Chondrocyte (in vitro differentiated cells): ENCODE results near the gene FAM107B. TPM values are rescaled to one million over a fixed set of nuclear protein-coding genes. Genes with fewer than 3 reads are reported as not detected.
A peak's percentile ranks its signal among the peaks of the same experiment; 100 is the strongest.
"Not testable (repeated sequence)": the region's sequence is repeated elsewhere in the genome, so short reads cannot be mapped to it uniquely, and the experiment has no call there.

Experiments used
- DNase-seq: peaks from one replicate; pipeline ENCODE4 v3.0.0; 2021; ENCODE audit warnings: mixed read lengths, low spot score
- H3K27ac Mint-ChIP-seq: one replicate; pipeline ENCODE4 v1.8.0; 2021; ENCODE audit warnings: mild to moderate bottlenecking, moderate library complexity, mixed read lengths; ENCODE audit not compliant: unreplicated experiment
- H3K27me3 Mint-ChIP-seq: 2 replicates; pipeline ENCODE4 v1.8.0; 2021; ENCODE audit warnings: low read depth, mixed read lengths
- H3K36me3 Mint-ChIP-seq: 2 replicates; pipeline ENCODE4 v1.8.0; 2021; ENCODE audit warnings: low read depth, mixed read lengths
- H3K4me1 Mint-ChIP-seq: 2 replicates; pipeline ENCODE4 v1.8.0; 2021; ENCODE audit warnings: low read depth, mild to moderate bottlenecking, mixed read lengths
- H3K4me3 Mint-ChIP-seq: one replicate; pipeline ENCODE4 v1.8.0; 2021; ENCODE audit warnings: mild to moderate bottlenecking, moderate library complexity, mixed read lengths; ENCODE audit not compliant: unreplicated experiment
- H3K9me3 Mint-ChIP-seq: 2 replicates; pipeline ENCODE4 v1.8.0; 2021; ENCODE audit warnings: low read depth, mixed read lengths
- CTCF ChIP-seq: fragments of 200-600 bp; sonication (generic); IDR thresholded peaks from 2 replicates; pipeline ENCODE4 v1.5.0; 2021; ENCODE audit warnings: antibody characterized with exemption, mild to moderate bottlenecking, moderate library complexity
- total RNA-seq: library from RNA; stranded (reverse); gene quantifications from 3 replicates; pipeline ENCODE4 v1.2.1, GENCODE V29; 2021

The FAM107B gene
- total RNA-seq, 1 donor from 2014 or later, result 29.1 TPM

- DNase-seq, result no peak
- peaks cover 32% of the 10 kb centered on the region for H3K4me1 Mint-ChIP-seq
- peak overlapping the region; percentile 25 for H3K27ac Mint-ChIP-seq
- H3K9me3 Mint-ChIP-seq, result no peaks in the 10 kb centered on the region
- no peak for TF ChIP-seq CTCF
- peaks cover 2% of the 10 kb centered on the region for H3K27me3 Mint-ChIP-seq
- no peaks in the 10 kb centered on the region for H3K36me3 Mint-ChIP-seq
- no peak overlapping the region for H3K4me3 Mint-ChIP-seq
Measured at GRCh38 chr10:14648005-14648765, 126.5 kb downstream of the FAM107B start.

- TF ChIP-seq CTCF, result no peak
- no peak overlapping the region for H3K27ac Mint-ChIP-seq
Measured at GRCh38 chr10:14645239-14645960, 129.3 kb downstream of the FAM107B start.

GRCh38 chr10:14639637-14640036 is 135.1 kb downstream of the FAM107B start:
- peaks cover 8% of the 10 kb centered on the region for H3K9me3 Mint-ChIP-seq
- no peak for TF ChIP-seq CTCF
- DNase-seq, result no peak
- peaks cover 10% of the 10 kb centered on the region for H3K27me3 Mint-ChIP-seq
- no peaks in the 10 kb centered on the region for H3K4me1 Mint-ChIP-seq
- no peak overlapping the region for H3K4me3 Mint-ChIP-seq
- H3K27ac Mint-ChIP-seq, result no peak overlapping the region
- H3K36me3 Mint-ChIP-seq, result peaks cover 2% of the 10 kb centered on the region

More at GRCh38 chr10:14645239-14645960, 129.3 kb downstream of the FAM107B start:
- H3K9me3 Mint-ChIP-seq, result peaks cover 8% of the 10 kb centered on the region
- peaks cover 3% of the 10 kb centered on the region for H3K27me3 Mint-ChIP-seq
- peaks cover 19% of the 10 kb centered on the region for H3K4me1 Mint-ChIP-seq
- H3K36me3 Mint-ChIP-seq, result peaks cover 2% of the 10 kb centered on the region
- H3K4me3 Mint-ChIP-seq, result no peak overlapping the region
- DNase-seq, result no peak

- H3K4me3 Mint-ChIP-seq, result no peak overlapping the region
- no peak for TF ChIP-seq CTCF
- H3K9me3 Mint-ChIP-seq, result no peaks in the 10 kb centered on the region
- H3K4me1 Mint-ChIP-seq, result peaks cover 7% of the 10 kb centered on the region
- DNase-seq, result no peak
- H3K36me3 Mint-ChIP-seq, result no peaks in the 10 kb centered on the region
- H3K27me3 Mint-ChIP-seq, result peaks cover 8% of the 10 kb centered on the region
- H3K27ac Mint-ChIP-seq, result no peak overlapping the region
Measured at GRCh38 chr10:14635043-14635710, 139.5 kb downstream of the FAM107B start.

- not testable (repeated sequence) for H3K36me3 Mint-ChIP-seq, H3K27me3 Mint-ChIP-seq, H3K9me3 Mint-ChIP-seq, H3K4me3 Mint-ChIP-seq, H3K4me1 Mint-ChIP-seq, H3K27ac Mint-ChIP-seq, DNase-seq
Measured at GRCh38 chr10:14634572-14634971, 140.1 kb downstream of the FAM107B start.
